Fibroblast of skin of right quadriceps (primary cell): ENCODE data around the gene JPH2.

Source experiments
- DNase-seq: peaks from one replicate; pipeline ENCODE4 v3.0.0-alpha.2; 2013

JPH2 gene

GRCh38 chr20:44186674-44187053, 324 bp downstream of the JPH2 start:
- DNase-seq, result no peak

DNA sequence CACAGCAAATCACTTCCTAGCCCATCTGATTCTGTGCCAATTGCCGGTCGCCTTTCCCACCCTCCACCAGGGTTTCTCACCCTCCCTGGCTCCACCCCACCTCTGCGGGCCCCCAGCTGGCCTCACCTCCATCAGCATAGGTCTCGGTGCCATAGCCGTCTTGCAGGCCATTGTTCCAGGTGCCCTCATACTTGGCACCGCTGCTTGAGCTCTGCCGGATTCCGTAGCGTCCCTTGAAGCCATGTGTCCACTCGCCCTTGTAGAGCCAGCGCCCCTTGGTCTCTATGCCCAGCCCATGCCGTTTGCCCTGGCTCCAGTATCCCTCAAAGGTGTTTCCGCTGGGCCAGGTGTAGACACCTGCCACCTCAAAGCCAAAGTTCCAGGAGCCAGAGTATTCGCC, 787 bp downstream of the JPH2 start:
- DNase-seq, result no peak

DNA sequence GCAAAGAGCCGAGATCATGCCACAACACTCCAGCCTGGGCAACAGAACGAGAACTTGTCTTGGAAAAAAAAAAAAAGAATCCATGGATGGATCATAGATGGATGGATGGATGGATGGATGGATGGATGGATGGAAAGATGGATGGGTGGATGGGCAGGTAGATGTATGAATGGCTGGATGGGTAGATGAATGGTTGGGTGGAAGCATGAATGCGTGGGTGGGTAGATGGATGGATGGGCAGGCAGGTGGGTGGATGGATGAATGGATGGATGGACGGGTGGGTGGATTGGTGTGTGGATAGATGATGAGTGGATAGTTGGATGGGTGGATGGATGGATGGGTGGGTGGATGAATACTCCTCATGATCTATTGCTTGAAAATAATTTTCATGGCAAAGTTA, 1.4 kb downstream of the JPH2 start:
- no peak for DNase-seq

- DNase-seq, result no peak
These were observed 3.7 kb downstream of the JPH2 start for GRCh38 chr20:44183282-44183681.

DNA sequence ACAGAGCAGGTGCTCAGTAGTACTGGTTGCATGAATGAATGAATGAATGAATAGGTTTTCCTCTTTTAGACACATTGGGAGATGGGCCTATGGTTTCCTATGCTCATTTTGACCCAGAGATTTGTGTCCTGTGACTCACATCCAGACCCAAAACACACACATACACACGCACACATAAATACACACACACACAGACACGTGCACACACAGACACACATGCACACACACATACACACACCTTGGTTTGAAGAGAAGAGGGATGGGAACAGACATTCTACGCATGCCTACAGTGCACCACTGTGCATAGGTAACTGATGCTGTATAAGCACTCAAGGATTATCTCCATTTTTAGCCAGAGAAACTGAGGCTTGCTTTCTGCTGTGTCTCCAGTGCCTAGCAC, 4.1 kb downstream of the JPH2 start:
- no peak for DNase-seq

- DNase-seq, result no peak
These were observed 4.7 kb downstream of the JPH2 start for GRCh38 chr20:44182135-44182765.

GRCh38 chr20:44181611-44182010, 5.4 kb downstream of the JPH2 start:
- no peak for DNase-seq

- DNase-seq, result peak; percentile 85
These were observed 6.2 kb downstream of the JPH2 start for GRCh38 chr20:44180814-44181213.

- peak; percentile 26 for DNase-seq
These were observed 10.0 kb downstream of the JPH2 start for GRCh38 chr20:44176833-44177534.

DNA sequence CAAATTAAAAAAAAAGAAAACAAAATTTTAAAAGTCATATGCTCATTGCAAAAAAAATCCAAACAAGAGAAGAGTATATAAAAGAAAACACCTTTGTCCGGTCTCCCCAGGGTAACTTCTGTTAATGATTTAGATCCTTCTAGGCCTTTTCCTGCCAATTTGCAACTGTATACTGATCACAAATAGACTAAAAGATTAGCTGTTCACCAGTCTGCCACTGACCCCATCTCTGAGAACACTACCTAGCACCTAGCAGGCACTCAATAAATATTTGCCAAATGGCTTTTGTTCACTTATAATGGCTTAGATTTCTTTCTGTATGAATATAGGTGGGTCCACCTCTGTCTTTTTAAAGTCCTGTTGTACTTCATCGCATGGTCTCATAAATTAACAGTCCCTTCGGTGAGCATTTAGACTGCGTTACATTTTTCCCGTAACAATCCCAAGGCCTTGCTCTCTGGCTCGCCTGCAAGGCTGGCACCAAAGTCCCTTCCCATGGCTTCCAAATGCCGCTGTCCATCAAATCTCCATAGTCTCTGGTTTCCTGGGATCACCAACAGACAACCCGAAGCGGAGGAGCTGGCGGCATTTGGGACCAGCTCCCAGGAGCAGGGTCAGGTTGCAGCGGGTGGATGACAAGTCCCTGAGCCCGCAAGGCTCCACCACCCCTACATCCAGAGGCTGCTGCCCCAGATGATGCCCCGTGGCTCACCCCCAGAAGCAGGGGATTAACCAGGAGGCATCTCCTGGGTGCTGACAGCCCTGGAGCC, 11.8 kb downstream of the JPH2 start:
- no peak for DNase-seq

GRCh38 chr20:44173846-44174245, 13.1 kb downstream of the JPH2 start:
- DNase-seq, result no peak

DNA sequence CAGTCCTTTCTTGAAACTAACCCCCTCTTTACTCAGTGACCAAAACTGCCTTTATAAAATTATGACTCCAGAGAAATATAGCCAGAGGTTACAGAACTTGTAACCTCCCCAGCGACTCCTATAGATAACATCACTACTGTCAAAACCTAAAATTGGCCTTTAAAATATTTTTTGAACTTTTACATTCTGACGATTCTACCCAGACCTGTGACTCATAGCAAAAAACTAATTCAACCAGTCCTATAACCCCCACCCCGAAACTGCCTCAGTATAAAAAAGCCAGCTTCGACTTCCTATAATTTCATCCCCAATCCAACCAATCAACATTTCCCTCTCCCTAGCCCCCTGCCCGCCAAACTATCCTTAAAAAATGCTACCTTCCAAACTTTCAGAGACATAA, 13.9 kb downstream of the JPH2 start:
- no peak for DNase-seq

DNA sequence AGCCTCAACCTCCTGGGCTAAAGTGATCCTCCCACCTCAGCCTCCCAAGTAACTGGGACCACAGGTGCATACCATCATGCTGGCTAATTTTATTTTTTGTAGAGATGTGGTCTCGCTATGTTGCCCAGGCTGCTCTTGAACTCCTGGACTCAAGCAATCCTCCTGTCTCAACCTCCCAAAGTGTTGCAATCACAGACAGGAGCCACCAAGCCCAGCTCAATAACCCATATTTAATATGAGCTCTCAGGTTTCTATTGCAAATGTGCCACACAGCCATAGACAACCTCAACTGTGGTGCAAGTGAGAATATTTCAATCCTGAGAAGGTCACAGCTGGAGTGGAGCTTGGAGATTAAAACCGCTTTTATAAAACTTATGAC, 14.4 kb downstream of the JPH2 start:
- no peak for DNase-seq

GRCh38 chr20:44171775-44172571, 15.0 kb downstream of the JPH2 start:
- DNase-seq, result peak; percentile 8

DNA sequence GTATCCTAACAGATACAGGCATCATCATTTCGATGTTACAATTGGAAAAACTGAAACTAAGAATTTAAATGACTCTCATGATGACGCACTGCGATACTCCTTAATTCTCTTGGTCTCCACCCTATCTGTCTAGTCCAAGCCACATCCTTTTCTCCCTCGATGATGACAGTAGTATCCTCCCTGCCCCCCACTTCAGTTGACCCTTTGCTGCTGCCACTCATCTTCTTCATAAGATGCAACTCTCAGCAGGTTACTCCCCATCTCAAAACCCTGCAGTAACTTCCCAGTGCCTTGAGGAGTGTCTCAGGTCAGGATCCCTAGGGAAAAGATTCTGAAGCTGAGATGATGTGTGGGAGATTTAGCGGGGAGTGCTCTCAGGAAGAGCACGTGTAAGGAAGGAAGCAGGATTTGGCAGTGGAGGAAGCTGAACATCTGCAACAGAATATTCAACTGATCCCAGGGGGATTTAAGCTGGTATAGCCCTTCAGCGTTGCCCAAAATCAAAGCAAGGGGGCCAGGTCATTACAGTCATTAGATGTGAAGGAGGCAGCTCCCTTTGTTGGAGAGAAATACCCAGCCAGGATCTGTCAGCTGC, 16.1 kb downstream of the JPH2 start:
- peak; percentile 9 for DNase-seq

GRCh38 chr20:44167736-44168135, 19.3 kb downstream of the JPH2 start:
- DNase-seq, result no peak

GRCh38 chr20:44166477-44166876, 20.5 kb downstream of the JPH2 start:
- DNase-seq, result peak; percentile 88

DNA sequence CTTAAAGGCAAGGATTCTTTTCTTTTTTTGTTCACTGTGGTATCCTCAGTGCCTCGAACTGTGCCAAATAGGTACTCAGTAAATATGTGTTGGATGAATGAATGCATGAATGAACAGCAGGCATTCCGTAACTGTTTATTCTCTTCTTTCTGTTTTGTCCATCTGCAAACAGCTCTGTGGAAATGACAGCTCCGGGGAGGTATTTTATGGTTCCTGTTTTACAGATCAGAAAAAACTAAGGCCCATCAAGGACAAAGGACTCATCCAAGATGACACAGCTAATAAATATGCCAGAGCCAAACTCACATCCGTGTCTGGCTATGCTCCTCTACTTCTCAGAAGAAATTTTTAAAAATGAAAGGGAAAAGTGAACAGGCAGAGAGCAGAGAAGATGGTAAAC, 21.0 kb downstream of the JPH2 start:
- DNase-seq, result peak; percentile 80

- DNase-seq, result no peak
These were observed 26.9 kb downstream of the JPH2 start for GRCh38 chr20:44160133-44160532.

DNA sequence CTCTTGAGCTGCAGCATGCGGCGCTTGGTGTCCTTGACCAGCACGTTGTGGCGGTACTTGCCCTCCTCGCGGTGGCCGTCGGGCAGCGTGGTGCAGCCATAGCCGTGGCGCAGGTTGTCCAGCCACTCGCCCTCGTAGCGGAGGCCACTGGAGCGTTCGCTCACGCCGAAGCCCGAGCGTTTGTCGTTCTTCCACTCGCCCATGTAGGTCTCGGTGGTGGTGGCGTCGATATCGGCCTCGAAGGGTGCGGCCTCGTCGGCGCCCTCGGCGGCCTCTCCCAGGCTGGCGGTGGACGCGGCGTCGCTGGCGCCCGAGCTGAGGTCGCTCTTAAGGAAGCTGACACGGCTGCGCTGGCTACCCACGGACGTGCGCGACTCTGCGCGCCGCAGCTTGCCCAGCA, 27.3 kb downstream of the JPH2 start:
- DNase-seq, result no peak

DNA sequence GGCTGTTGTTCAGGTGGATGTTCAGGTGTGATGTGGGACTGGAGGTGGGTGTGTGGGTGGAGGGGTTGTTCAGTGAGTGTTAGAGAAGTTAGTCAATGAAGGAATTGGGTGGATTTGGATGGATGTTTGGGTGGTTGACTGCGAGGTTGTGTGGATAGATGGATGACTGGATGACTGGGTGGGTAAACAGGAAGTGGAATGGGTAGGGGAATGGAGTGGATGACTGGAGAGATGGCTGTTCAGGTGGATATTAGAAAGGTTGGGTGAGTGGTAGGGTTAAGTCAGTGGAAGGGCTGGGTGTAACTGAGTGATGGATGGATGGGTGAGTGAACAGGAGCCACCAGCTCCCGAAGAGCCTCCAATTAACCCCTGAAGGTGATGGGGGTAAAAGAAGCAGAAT, 27.9 kb downstream of the JPH2 start:
- no peak for DNase-seq

DNA sequence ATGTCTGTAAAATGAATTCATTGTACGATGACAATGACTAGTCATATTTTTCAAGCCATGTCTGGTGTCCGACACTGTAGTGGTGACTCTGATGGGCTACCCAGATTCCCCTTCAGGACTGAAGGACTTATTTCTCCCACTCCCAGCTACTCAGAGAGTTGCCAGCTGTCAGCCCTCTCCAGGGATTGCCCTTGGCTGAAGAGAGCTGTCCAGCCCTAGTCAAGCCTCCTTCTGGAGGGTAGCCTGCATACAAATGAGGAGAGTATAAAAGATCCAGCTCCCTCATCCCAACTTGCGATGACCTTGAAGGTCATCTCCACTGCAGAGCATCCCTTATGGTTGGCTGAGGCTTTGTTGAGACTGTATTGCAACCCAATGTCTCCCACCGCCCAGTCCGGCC, 29.9 kb downstream of the JPH2 start:
- no peak for DNase-seq

GRCh38 chr20:44154521-44155001, 32.4 kb downstream of the JPH2 start:
- peak; percentile 64 for DNase-seq
